ENCODE results near the gene NRARP. TPM values are rescaled to one million over a fixed set of nuclear protein-coding genes. Genes with fewer than 3 reads are reported as not detected.

The NRARP gene
- total and polyA plus RNA-seq, 2 of the 8 experiments (the other 6 are each of a cell fraction or from before 2014, with no cell fraction given): 32.5 to 37.2 TPM

DNA sequence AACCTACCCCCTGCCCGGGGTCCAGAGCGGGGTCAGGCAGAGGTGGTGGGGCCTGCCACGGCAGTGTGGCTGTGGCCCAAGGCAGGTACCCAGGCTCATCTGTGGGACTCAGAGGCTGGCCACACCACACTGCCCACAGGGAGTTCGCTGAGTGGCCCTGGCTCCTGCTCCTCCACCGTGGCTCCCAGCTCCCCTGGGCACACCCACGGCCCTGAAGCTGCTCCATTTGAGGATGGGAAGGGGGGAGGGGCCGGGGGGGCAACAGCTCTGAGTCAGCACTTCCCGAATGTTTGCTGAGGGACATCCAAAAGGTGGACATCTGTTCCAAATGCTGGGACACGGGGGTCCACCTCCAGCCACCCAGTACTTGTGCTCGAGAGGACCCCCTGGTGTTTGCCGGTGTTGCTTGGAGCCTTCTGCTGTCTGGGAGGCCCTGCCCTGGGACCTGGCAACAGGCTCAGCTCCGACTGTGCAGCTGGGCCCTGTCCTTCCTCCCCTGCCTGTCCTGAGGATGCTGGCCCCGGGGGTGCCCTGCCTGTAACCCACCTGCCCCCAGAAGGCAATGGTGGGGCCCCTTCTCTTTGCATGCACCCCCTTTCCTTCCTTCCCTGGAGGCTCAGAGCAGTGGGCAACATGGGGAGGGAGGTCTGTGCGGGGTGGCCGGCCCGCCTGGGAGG, 2.5 kb upstream of the NRARP start:
- no peak overlapping the region for H3K23ac ChIP-seq (ENCODE audit: insufficient read length)
- H3K18ac ChIP-seq (ENCODE audit: extremely low read depth, low read length): no peak overlapping the region; the same call in 1 of the 2 replicates
- DNase-seq (ENCODE audit: low read depth in 1 of 2, low spot score in 2 of 2) (no peak), FAIRE-seq (no peak)
- H2BK12ac ChIP-seq (ENCODE audit: low read depth, low read length): peak overlapping the region; percentile 12; the same call in 1 of the 2 replicates
- no peak overlapping the region; the same call in 1 of the 2 replicates for H4K8ac ChIP-seq (ENCODE audit: extremely low read depth, insufficient read depth, low read length)
- TF ChIP-seq MAFK (IDR thresholded peaks at IDR 0.05; ENCODE audit: low read depth, low read length): peak; percentile 7; the same call in 1 of the 2 replicates
- TF ChIP-seq, protein P1, sequence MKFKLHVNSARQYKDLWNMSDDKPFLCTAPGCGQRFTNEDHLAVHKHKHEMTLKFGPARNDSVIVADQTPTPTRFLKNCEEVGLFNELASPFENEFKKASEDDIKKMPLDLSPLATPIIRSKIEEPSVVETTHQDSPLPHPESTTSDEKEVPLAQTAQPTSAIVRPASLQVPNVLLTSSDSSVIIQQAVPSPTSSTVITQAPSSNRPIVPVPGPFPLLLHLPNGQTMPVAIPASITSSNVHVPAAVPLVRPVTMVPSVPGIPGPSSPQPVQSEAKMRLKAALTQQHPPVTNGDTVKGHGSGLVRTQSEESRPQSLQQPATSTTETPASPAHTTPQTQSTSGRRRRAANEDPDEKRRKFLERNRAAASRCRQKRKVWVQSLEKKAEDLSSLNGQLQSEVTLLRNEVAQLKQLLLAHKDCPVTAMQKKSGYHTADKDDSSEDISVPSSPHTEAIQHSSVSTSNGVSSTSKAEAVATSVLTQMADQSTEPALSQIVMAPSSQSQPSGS (IDR thresholded peaks at IDR 0.05; ENCODE audit: low read length): no peak
- H3K23me2 ChIP-seq (ENCODE audit: low read depth, low read length): peaks cover 11% of the 10 kb centered on the region
- H3K14ac ChIP-seq (ENCODE audit: insufficient read length): no peak overlapping the region
- no peak overlapping the region for H2BK15ac ChIP-seq (ENCODE audit: low read length)
- H2BK20ac ChIP-seq (ENCODE audit: low read length): no peak overlapping the region
- H4K91ac ChIP-seq (replicated peaks; ENCODE audit: insufficient read length, low read length): no peak overlapping the region
- H4K5ac ChIP-seq (ENCODE audit: insufficient read length, low read depth, low read length): no peak overlapping the region
- CTCF ChIA-PET (ENCODE audit: partially characterized antibody): interaction anchor here (1.2 to 4.7 kb wide), 9 partner anchors 8 to 110 kb away, joined by 3 to 55 read pairs (median 3); no protein-coding TSS in a partner anchor
- no peak overlapping the region for H2BK120ac ChIP-seq (replicated peaks; ENCODE audit: low read depth, low read length)
- no peak overlapping the region for H2AFZ ChIP-seq (ENCODE audit: low read length)
- no peak overlapping the region for H3K27ac ChIP-seq (ENCODE audit: low read depth, low read length)
- WGBS, 2 experiments (ENCODE audit: extremely low coverage in 1 of 2, insufficient coverage in 1 of 2, insufficient read length in 1 of 2, insufficient replicate concordance in 2 of 2, low coverage in 1 of 2, low lambda C conversion rate in 2 of 2, missing lambda C conversion rate in 1 of 2): 75% methylated on average over 11 of the region's 16 CpGs; no CpG with 5 or more reads in 1 of the 2 experiments
- peaks cover 0 to 3% of the 10 kb centered on the region in 2 experiments; a peak in 1 of 4 replicates for H3K79me2 ChIP-seq (ENCODE audit: control insufficient read depth in 1 of 2, insufficient read depth in 2 of 2, low read length in 2 of 2)
- no peak overlapping the region for H3K56ac ChIP-seq (replicated peaks; ENCODE audit: insufficient read length, low read depth, low read length)
- H4K20me1 ChIP-seq (replicated peaks in 1 of 2; ENCODE audit: control insufficient read depth in 1 of 2, insufficient read depth in 2 of 2, low read length in 2 of 2): peaks cover 0 to 3% of the 10 kb centered on the region in 2 experiments
- no peaks in the 10 kb centered on the region for H3K36me3 ChIP-seq (ENCODE audit: control insufficient read depth in 2 of 4, insufficient read depth in 4 of 4, low read length in 3 of 4)
- peaks cover 0 to 44% (median 35%) of the 10 kb centered on the region in 4 experiments; a peak in 6 of 7 replicates for H3K4me1 ChIP-seq (replicated peaks in 1 of 4; ENCODE audit: control insufficient read depth in 3 of 4, insufficient read depth in 4 of 4, low read length in 3 of 4)
- H3K4me3 ChIP-seq (ENCODE audit: extremely low read depth in 1 of 4, insufficient read depth in 2 of 4, low read depth in 3 of 4, low read length in 4 of 4): no peak overlapping the region
- H2BK5ac ChIP-seq (ENCODE audit: low read depth, low read length): no peak overlapping the region
- peaks cover 3% of the 10 kb centered on the region for H3K79me1 ChIP-seq (ENCODE audit: low read depth, low read length)
- H3K4me2 ChIP-seq (ENCODE audit: insufficient read depth in 1 of 2, low read depth in 2 of 2, low read length in 2 of 2): no peak overlapping the region
- no peak overlapping the region for H3K9ac ChIP-seq (replicated peaks in 1 of 4; ENCODE audit: extremely low read depth in 1 of 4, low read depth in 3 of 4, low read length in 3 of 4)
- H3K4ac ChIP-seq (replicated peaks; ENCODE audit: insufficient read length, low read depth, low read length): no peak overlapping the region
- peaks cover 0 to 16% (median 7%) of the 10 kb centered on the region in 4 experiments; a peak in 5 of 7 replicates for H3K27me3 ChIP-seq (replicated peaks in 1 of 4; ENCODE audit: control insufficient read depth in 3 of 4, extremely low read depth in 1 of 4, insufficient read depth in 3 of 4, low read length in 3 of 4)
- no peak overlapping the region for H2AK5ac ChIP-seq (ENCODE audit: low read depth, low read length)
- no peaks in the 10 kb centered on the region for H3K9me3 ChIP-seq (ENCODE audit: insufficient read depth in 2 of 2, low read depth in 1 of 2, low read length in 1 of 2)
- POLR2A ChIA-PET (ENCODE audit: partially characterized antibody): interaction anchor here (1.3 to 10.0 kb wide), 3 partner anchors 11 to 62 kb away, joined by 4 to 129 read pairs (median 6); partner anchors contain the start of gene TOR4A
